HFF-Myc (cell line): ENCODE data around the gene NCR3LG1.

ENCODE experiments used
- DNase-seq: peaks from one replicate; pipeline ENCODE4 v3.0.0-alpha.2; 2011; ENCODE audit warnings: low read depth; ENCODE audit errors: extremely low read depth
- H3K4me3 ChIP-seq: replicated peaks from 2 replicates; pipeline ENCODE4 v1.5.1; 2011; ENCODE audit warnings: low read depth, mild to moderate bottlenecking, control low read depth, low read length
- CTCF ChIP-seq: IDR thresholded peaks from 2 replicates; pipeline ENCODE4 v1.5.1; 2012; ENCODE audit warnings: mild to moderate bottlenecking, low read depth, low read length, control low read depth; ENCODE audit errors: missing control alignments

Gene NCR3LG1

DNA sequence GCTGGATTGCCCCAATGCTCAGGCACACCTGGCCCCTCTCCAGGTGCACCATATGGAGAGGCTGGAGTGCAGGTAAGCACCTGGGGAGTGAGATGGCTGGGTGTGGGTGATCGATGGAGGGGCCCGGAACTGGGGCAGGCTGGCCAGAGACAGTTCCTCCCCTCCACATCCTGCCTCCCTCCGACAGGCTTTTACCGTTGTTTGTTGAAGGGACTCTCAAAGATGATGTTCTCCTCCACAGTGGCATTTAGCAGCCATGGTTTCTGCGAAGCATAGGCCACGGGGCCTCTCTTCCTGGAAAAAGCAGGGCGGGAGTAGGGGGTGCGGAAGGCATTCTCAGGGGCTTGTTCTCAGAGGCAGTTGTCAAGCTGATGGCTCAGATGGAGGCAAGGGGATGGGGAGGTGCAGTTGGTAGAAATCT is 62.7 kb downstream of the NCR3LG1 start:
- no peak for TF ChIP-seq CTCF
- no peak for DNase-seq
- no peak overlapping the region for H3K4me3 ChIP-seq

GRCh38 chr11:17414992-17415391 is 63.4 kb downstream of the NCR3LG1 start:
- TF ChIP-seq CTCF: no peak
- no peak overlapping the region for H3K4me3 ChIP-seq

GRCh38 chr11:17415523-17416104 is 64.0 kb downstream of the NCR3LG1 start:
- TF ChIP-seq CTCF: no peak
- no peak for DNase-seq
- H3K4me3 ChIP-seq: no peak overlapping the region

More at GRCh38 chr11:17414992-17415391, 63.4 kb downstream of the NCR3LG1 start:
- no peak for DNase-seq

DNA sequence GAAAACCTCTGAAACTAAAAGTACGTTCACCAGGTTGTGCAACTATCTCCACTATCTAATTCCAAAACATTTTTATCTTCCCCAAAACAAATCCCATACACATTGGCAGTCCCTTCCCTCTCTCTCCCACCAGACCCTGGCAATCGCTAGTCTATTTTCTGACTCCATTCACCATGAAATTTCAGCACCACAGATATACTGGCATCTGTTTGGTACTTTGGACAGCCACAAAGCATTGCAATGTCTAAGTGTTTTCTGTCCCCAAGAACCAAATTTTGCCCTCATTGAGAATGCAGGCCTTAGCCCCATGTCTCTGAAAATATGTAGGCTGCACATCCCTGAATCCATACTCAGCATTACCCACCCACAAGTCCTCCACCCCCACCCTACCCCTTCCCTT is 64.9 kb downstream of the NCR3LG1 start:
- TF ChIP-seq CTCF: no peak

DNA sequence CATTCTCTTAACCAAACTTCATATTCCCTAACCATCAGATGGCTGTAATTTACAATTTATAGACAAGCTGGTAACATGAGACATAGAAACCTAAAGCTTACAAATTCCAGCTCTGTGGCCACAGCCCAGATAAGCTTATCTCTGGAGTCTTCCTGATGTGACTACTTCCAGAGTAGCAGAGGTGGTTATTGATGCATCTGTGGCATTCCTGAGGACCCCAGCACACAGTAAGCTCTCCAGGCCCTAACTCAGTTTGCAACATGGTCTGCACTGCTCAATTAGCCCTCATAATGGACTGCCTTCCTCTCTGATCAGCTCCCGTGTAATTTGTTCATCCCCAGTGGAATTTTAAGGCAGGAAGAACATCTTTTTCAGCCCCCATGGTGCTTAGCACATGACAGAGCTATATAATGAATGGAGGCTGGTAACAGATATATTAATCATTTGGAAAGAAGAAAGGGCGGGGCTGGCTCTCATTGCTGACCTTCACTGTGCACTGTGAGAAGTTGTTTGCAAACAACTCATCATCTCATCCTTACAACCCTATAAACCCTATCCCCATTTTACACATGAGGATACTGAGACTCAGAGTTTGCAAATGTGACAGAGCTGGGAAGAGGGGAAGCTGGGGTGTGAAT is 67.0 kb downstream of the NCR3LG1 start:
- H3K4me3 ChIP-seq: no peak overlapping the region
- no peak for DNase-seq
- no peak for TF ChIP-seq CTCF

More for the DNA sequence above, 64.9 kb downstream of the NCR3LG1 start:
- no peak overlapping the region for H3K4me3 ChIP-seq
- no peak for DNase-seq

DNA sequence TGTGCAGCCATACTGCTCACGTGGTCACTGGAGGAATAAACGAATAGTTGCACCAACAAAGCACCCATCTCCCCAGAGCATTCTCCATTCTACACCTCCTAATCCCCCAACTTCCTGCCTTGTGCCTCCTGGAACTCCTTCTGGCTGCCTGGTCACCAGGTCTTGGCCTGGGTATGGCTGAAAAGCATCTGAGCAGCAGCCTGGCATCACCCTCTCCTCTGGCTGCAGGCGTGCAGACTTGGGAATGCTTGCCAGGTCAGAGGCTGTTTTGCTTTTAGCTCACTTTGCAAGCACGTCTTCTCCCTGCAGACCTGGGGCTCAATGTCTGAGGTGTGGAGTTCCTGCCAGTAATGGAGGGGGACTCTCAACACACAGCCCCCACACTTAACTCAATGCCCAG is 70.2 kb downstream of the NCR3LG1 start:
- H3K4me3 ChIP-seq: no peak overlapping the region
- no peak for TF ChIP-seq CTCF
- no peak for DNase-seq
